ENCODE results near the gene GUCY1B1.

DNA sequence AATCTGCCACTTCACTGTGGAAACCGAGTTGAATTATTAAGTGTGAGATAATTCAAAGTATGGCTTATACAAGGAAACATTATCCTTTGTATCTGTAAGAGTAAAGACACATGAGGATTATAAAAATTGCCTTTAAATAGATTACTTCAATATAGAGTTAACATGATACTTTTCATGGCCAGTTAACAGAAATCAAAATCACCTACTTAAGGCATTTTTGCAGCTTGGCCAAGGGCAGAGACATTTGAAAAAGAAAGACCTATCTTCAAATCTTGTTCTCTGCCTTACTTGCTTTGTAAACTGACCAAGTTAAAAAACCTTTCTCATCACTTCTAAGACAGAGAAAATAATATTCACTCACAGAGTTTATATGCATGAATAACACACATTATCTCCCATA lies 44.9 kb upstream of the GUCY1B1 start:
- TF ChIP-seq POLR2A (IDR thresholded peaks at IDR 0.05) (no peak), CTCF (IDR thresholded peaks at IDR 0.05) (no peak)

Measured in uterus (tissue), 2 donors.